Measurements from ENCODE around the gene BUD23.
A peak's percentile ranks its signal among the peaks of the same experiment; 100 is the strongest.
"Not testable (repeated sequence)": the region's sequence is repeated elsewhere in the genome, so short reads cannot be mapped to it uniquely, and the experiment has no call there.

Gene BUD23

DNA sequence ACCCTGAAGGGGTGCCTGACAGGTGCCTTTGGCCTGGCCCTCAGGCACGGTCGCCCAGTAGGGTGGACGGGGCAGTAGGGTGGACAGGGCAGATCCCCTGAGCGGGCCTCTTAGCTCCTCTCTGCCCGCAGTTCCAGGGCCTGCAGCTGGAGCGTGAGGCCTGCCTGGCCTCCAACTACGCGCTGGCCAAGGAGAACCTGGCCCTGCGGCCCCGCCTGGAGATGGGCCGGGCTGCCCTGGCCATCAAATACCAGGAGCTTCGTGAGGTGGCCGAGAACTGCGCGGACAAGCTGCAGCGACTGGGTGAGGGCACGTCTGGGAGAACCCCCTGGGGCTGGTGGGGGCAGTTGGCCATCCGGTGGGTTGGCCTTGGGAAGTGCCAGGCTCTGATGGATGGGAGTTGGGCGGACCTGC lies 14.1 kb upstream of the BUD23 start:
- peaks cover 8% of the 10 kb centered on the region; the same call in 1 of the 2 replicates for H3K4me1 ChIP-seq (ENCODE audit: insufficient read depth, low read length)
- no peak overlapping the region for H3K9ac ChIP-seq (ENCODE audit: low read depth, low read length)
- H3K27me3 ChIP-seq (ENCODE audit: insufficient read depth, low read length), result peaks cover 7% of the 10 kb centered on the region; the same call in 1 of the 2 replicates
- H3K4me3 ChIP-seq (ENCODE audit: low read length), result no peak overlapping the region
- no peaks in the 10 kb centered on the region for H3K36me3 ChIP-seq (ENCODE audit: insufficient read depth, low read length)
- no peaks in the 10 kb centered on the region for H3K9me3 ChIP-seq (ENCODE audit: insufficient read depth, low read depth, low read length)
- 76% methylated on average over 19 of the region's 19 CpGs for WGBS
- no peak overlapping the region for H3K27ac ChIP-seq (ENCODE audit: low read depth, low read length)

DNA sequence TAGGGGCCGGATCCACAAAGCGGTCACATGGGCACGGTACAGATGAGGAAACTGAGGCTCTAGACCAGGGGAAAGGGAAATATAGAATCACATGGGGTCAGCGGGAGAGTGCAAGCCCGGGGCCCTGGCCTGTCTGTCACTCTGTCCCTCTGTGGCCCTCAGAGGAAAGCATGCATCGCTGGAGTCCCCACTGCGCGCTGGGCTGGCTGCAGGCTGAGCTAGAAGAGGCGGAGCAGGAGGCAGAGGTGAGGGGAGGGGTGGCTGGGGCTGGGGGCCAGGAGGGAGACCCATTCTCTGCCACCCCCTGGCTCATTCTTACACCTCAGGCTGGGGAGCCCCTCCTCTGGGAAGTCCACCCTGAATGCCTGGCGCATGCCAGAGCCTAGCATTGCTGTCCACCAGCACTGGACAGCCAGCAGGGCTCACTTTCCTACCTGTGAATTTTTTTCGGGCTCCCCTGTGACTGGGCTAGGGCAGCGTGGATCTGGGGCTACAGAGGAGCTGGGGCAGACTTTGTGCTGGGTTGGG lies 13.5 kb upstream of the BUD23 start:
- H3K27ac ChIP-seq (ENCODE audit: low read depth, low read length), result no peak overlapping the region
- H3K9ac ChIP-seq (ENCODE audit: low read depth, low read length), result no peak overlapping the region
- H3K27me3 ChIP-seq (ENCODE audit: insufficient read depth, low read length), result peaks cover 7% of the 10 kb centered on the region; the same call in 1 of the 2 replicates
- no peak overlapping the region for H3K4me3 ChIP-seq (ENCODE audit: low read length)
- H3K36me3 ChIP-seq (ENCODE audit: insufficient read depth, low read length), result no peaks in the 10 kb centered on the region
- WGBS, result 73% methylated on average over 12 of the region's 12 CpGs
- peaks cover 8% of the 10 kb centered on the region; the same call in 1 of the 2 replicates for H3K4me1 ChIP-seq (ENCODE audit: insufficient read depth, low read length)
- no peaks in the 10 kb centered on the region for H3K9me3 ChIP-seq (ENCODE audit: insufficient read depth, low read depth, low read length)

- WGBS, result 44% methylated on average over 8 of the region's 12 CpGs
- H3K9ac ChIP-seq (ENCODE audit: low read depth, low read length), result no peak overlapping the region
- H3K4me1 ChIP-seq (ENCODE audit: insufficient read depth, low read length), result peaks cover 8% of the 10 kb centered on the region; the same call in 1 of the 2 replicates
- H3K27me3 ChIP-seq (ENCODE audit: insufficient read depth, low read length), result peaks cover 7% of the 10 kb centered on the region; the same call in 1 of the 2 replicates
- H3K9me3 ChIP-seq (ENCODE audit: insufficient read depth, low read depth, low read length), result no peaks in the 10 kb centered on the region
- no peaks in the 10 kb centered on the region for H3K36me3 ChIP-seq (ENCODE audit: insufficient read depth, low read length)
- no peak overlapping the region for H3K27ac ChIP-seq (ENCODE audit: low read depth, low read length)
- H3K4me3 ChIP-seq (ENCODE audit: low read length), result no peak overlapping the region
These were observed 12.1 kb upstream of the BUD23 start for GRCh38 chr7:73671322-73671661.

- H3K36me3 ChIP-seq (ENCODE audit: insufficient read depth, low read length), result no peaks in the 10 kb centered on the region
- H3K4me1 ChIP-seq (ENCODE audit: insufficient read depth, low read length), result peaks cover 8% of the 10 kb centered on the region; the same call in 1 of the 2 replicates
- no peaks in the 10 kb centered on the region for H3K9me3 ChIP-seq (ENCODE audit: insufficient read depth, low read depth, low read length)
- no peak overlapping the region for H3K9ac ChIP-seq (ENCODE audit: low read depth, low read length)
- H3K4me3 ChIP-seq (ENCODE audit: low read length), result no peak overlapping the region
- 91% methylated on average over 15 of the region's 15 CpGs for WGBS
- H3K27me3 ChIP-seq (ENCODE audit: insufficient read depth, low read length), result peaks cover 7% of the 10 kb centered on the region; the same call in 1 of the 2 replicates
- no peak overlapping the region for H3K27ac ChIP-seq (ENCODE audit: low read depth, low read length)
These were observed 11.4 kb upstream of the BUD23 start for GRCh38 chr7:73671857-73672445.

GRCh38 chr7:73674468-73675124 lies 8.8 kb upstream of the BUD23 start:
- Histone ChIP-seq H3K4me1 (ENCODE audit: insufficient read depth, low read length) (no peaks in the 10 kb centered on the region; the same call in 1 of the 2 replicates), H3K9ac (ENCODE audit: low read depth, low read length) (no peak overlapping the region), H3K36me3 (ENCODE audit: insufficient read depth, low read length) (peaks cover 12% of the 10 kb centered on the region), H3K4me3 (ENCODE audit: low read length) (no peak overlapping the region), H3K27me3 (ENCODE audit: insufficient read depth, low read length) (no peaks in the 10 kb centered on the region), H3K9me3 (ENCODE audit: insufficient read depth, low read depth, low read length) (no peaks in the 10 kb centered on the region), H3K27ac (ENCODE audit: low read depth, low read length) (no peak overlapping the region)
- 84% methylated on average over 1 of the region's 1 CpG for WGBS

- H3K4me3 ChIP-seq (ENCODE audit: low read length); H3K9me3 ChIP-seq (ENCODE audit: insufficient read depth, low read depth, low read length); H3K9ac ChIP-seq (ENCODE audit: low read depth, low read length); H3K4me1 ChIP-seq (ENCODE audit: insufficient read depth, low read length); H3K27ac ChIP-seq (ENCODE audit: low read depth, low read length); H3K27me3 ChIP-seq (ENCODE audit: insufficient read depth, low read length): not testable (repeated sequence)
- 81% methylated on average over 9 of the region's 9 CpGs for WGBS
- peaks cover 12% of the 10 kb centered on the region for H3K36me3 ChIP-seq (ENCODE audit: insufficient read depth, low read length)
These were observed 7.3 kb upstream of the BUD23 start for GRCh38 chr7:73676062-73676461.

DNA sequence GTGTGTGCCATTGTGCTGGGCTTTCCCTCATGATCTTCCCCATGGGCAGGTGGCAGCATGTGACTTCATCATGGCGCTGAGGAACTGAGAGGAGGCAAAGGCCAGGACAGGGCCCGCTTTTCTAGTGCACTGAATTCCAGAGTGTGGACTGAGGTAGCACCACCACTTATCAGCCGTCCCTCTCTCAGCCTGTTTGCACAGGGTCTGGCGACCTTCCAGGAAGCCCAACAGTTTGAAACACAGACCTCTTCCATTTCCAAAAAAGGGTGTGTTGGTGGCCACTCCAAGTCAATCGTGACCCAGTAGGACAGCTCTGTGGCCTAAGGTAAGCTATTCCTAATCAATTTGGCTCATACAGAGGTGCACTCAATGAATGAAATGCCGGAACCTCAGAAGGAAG lies 4.5 kb upstream of the BUD23 start:
- H3K9ac ChIP-seq (ENCODE audit: low read depth, low read length), result no peak overlapping the region
- H3K27me3 ChIP-seq (ENCODE audit: insufficient read depth, low read length), result no peaks in the 10 kb centered on the region
- no peak overlapping the region for H3K4me3 ChIP-seq (ENCODE audit: low read length)
- no peaks in the 10 kb centered on the region for H3K9me3 ChIP-seq (ENCODE audit: insufficient read depth, low read depth, low read length)
- peaks cover 12% of the 10 kb centered on the region for H3K36me3 ChIP-seq (ENCODE audit: insufficient read depth, low read length)
- no peak overlapping the region for H3K27ac ChIP-seq (ENCODE audit: low read depth, low read length)
- WGBS, result 93% methylated on average over 6 of the region's 6 CpGs
- H3K4me1 ChIP-seq (ENCODE audit: insufficient read depth, low read length), result peaks cover 6% of the 10 kb centered on the region; the same call in 1 of the 2 replicates

DNA sequence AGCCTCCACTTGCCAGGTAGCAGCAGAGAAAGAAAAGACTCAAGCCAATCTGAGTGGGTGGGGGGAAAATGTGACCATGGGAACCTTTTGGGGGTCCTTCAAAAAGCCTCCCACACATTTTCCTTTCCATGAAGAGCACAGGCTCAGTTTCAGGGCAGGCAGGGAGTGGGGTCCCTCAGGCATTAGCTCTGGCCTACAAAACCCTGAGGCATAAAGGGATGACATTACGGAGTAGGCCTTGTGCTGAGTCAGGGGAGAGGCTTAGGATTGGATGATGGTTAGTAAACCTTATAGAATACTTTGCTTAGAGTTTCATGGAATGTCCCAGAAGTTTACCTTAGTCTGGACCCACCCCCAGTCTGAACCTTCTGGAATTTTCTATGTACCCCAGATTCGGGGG lies 3.7 kb upstream of the BUD23 start:
- H3K4me3 ChIP-seq (ENCODE audit: low read length), result no peak overlapping the region
- peaks cover 12% of the 10 kb centered on the region for H3K36me3 ChIP-seq (ENCODE audit: insufficient read depth, low read length)
- peaks cover 6% of the 10 kb centered on the region; the same call in 1 of the 2 replicates for H3K4me1 ChIP-seq (ENCODE audit: insufficient read depth, low read length)
- 93% methylated on average over 2 of the region's 2 CpGs for WGBS
- H3K27me3 ChIP-seq (ENCODE audit: insufficient read depth, low read length), result no peaks in the 10 kb centered on the region
- no peaks in the 10 kb centered on the region for H3K9me3 ChIP-seq (ENCODE audit: insufficient read depth, low read depth, low read length)
- no peak overlapping the region for H3K27ac ChIP-seq (ENCODE audit: low read depth, low read length)
- H3K9ac ChIP-seq (ENCODE audit: low read depth, low read length), result no peak overlapping the region

DNA sequence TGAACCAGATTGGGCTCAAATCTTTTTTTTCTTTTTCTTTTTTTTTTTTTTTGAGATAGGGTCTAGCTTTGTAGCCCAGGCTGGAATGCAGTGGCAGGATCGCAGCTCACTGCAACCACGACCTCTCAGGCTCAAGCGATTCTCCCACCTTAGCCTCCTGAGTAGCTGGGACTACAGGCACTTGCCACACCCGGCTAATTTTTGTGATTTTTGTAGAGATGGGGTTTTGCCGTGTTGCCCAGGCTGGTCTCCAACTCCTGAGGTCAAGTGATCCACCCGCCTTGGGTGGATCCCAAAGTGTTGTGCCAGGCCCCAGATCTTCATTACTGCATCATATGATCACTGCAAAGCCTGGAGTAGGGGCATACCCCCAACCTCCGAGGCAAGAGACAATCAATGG lies 2.9 kb upstream of the BUD23 start:
- WGBS, result 91% methylated on average over 7 of the region's 7 CpGs
- Histone ChIP-seq H3K27ac (ENCODE audit: low read depth, low read length) (no peak overlapping the region), H3K9ac (ENCODE audit: low read depth, low read length) (no peak overlapping the region)

GRCh38 chr7:73681031-73681430 lies 2.4 kb upstream of the BUD23 start:
- H3K27me3 ChIP-seq (ENCODE audit: insufficient read depth, low read length), result no peaks in the 10 kb centered on the region
- H3K36me3 ChIP-seq (ENCODE audit: insufficient read depth, low read length), result peaks cover 13% of the 10 kb centered on the region
- no peaks in the 10 kb centered on the region for H3K9me3 ChIP-seq (ENCODE audit: insufficient read depth, low read depth, low read length)
- peaks cover 6% of the 10 kb centered on the region; the same call in 1 of the 2 replicates for H3K4me1 ChIP-seq (ENCODE audit: insufficient read depth, low read length)
- H3K4me3 ChIP-seq (ENCODE audit: low read length), result no peak overlapping the region
- H3K9ac ChIP-seq (ENCODE audit: low read depth, low read length), result no peak overlapping the region
- WGBS, result 82% methylated on average over 8 of the region's 8 CpGs
- no peak overlapping the region for H3K27ac ChIP-seq (ENCODE audit: low read depth, low read length)

More for the DNA sequence above, 2.9 kb upstream of the BUD23 start:
- no peak overlapping the region for H3K4me3 ChIP-seq (ENCODE audit: low read length)
- peaks cover 12% of the 10 kb centered on the region for H3K36me3 ChIP-seq (ENCODE audit: insufficient read depth, low read length)
- H3K9me3 ChIP-seq (ENCODE audit: insufficient read depth, low read depth, low read length), result no peaks in the 10 kb centered on the region
- H3K4me1 ChIP-seq (ENCODE audit: insufficient read depth, low read length), result peaks cover 6% of the 10 kb centered on the region; the same call in 1 of the 2 replicates
- no peaks in the 10 kb centered on the region for H3K27me3 ChIP-seq (ENCODE audit: insufficient read depth, low read length)

GRCh38 chr7:73682745-73683055 lies 697 bp upstream of the BUD23 start:
- Histone ChIP-seq H3K9me3 (ENCODE audit: insufficient read depth, low read depth, low read length) (no peaks in the 10 kb centered on the region), H3K4me1 (ENCODE audit: insufficient read depth, low read length) (peaks cover 6% of the 10 kb centered on the region; the same call in 1 of the 2 replicates), H3K36me3 (ENCODE audit: insufficient read depth, low read length) (peaks cover 29% of the 10 kb centered on the region), H3K9ac (ENCODE audit: low read depth, low read length) (peak overlapping the region; percentile 85), H3K27me3 (ENCODE audit: insufficient read depth, low read length) (no peaks in the 10 kb centered on the region), H3K4me3 (ENCODE audit: low read length) (peak overlapping the region; percentile 86), H3K27ac (ENCODE audit: low read depth, low read length) (peak overlapping the region; percentile 88)
- WGBS, result 1% methylated on average over 33 of the region's 33 CpGs

Data from HUES64 (cell line).